HCT116 (cell line): ENCODE data around the gene NR1H3. TPM values are rescaled to one million over a fixed set of nuclear protein-coding genes. Genes with fewer than 3 reads are reported as not detected.

Source experiments
- ATAC-seq: fragments of 200-7000 bp; cut with Tn5 transposase; 2 replicates; pipeline ENCODE4 v1.9.1; 2020; ENCODE audit warnings: mild to moderate bottlenecking, moderate library complexity
- BruUV-seq: library from RNA; stranded (reverse); fragments of 400-500 nt; replicated peaks from 2 replicates; lab custom pipeline; 2021; lab: Mats Ljungman, UMichigan
- CTCF ChIA-PET: fragments of 300-600 bp; sonication (Branson Sonifier 250); formaldehyde crosslinking; loops from one replicate; lab custom pipeline; 2021; ENCODE audit warnings: antibody characterized with exemption; lab: Charles Lee
- POLR2A ChIA-PET: fragments of 300-600, 350-600 bp; sonication (Branson Sonifier 250); formaldehyde crosslinking; loops from one replicate; lab custom pipeline; 2021; ENCODE audit warnings: antibody characterized with exemption; lab: Charles Lee
- RAD21 ChIA-PET, 2 experiments: fragments of 300-600 bp; sonication (Branson Sonifier 250); formaldehyde crosslinking; loops; one replicate each; lab custom pipeline; 2023; ENCODE audit warnings: low total read pairs in 2 of 2; ENCODE audit not compliant: uncharacterized antibody in 2 of 2, unreplicated experiment in 2 of 2, low non-redundant PET in 1 of 2; lab: Charles Lee
- DNase-seq: peaks from one replicate; pipeline ENCODE4 v3.0.0-alpha.2; 2010; ENCODE audit warnings: low read depth, low spot score
- H2AFZ ChIP-seq: fragments of 200-600 bp; shearing (Covaris generic), sonication (generic); 2 replicates; pipeline ENCODE4 v1.6.1; 2017; ENCODE audit warnings: low read depth, mixed run types, mixed read lengths, antibody characterized with exemption, low read length; ENCODE audit not compliant: poor library complexity, severe bottlenecking
- H3K27ac ChIP-seq: 2 replicates; pipeline ENCODE4 v1.5.1; 2012; ENCODE audit warnings: low read depth, low read length
- H3K27me3 ChIP-seq: fragments of 200-600 bp; sonication (generic); 2 replicates; pipeline ENCODE4 v1.6.1; 2016; ENCODE audit warnings: mixed run types, low read length, mixed read lengths; ENCODE audit not compliant: insufficient read depth
- H3K36me3 ChIP-seq, 2 experiments: fragments of 200-500 bp in 1 of 2; fragments of 200-600 bp in 1 of 2; sonication (Bioruptor generic) in 1 of 2; sonication (generic) in 1 of 2; 2 replicates each; pipeline versions ENCODE4 v1.5.1 to v1.6.1; 2014 to 2016; ENCODE audit warnings: low read length in 2 of 2, inconsistent platforms in 1 of 2, mixed read lengths in 1 of 2, mixed run types in 1 of 2; ENCODE audit not compliant: insufficient read depth in 2 of 2, control insufficient read depth in 1 of 2
- H3K4me1 ChIP-seq, 2 experiments: fragments of 200-600 bp in 1 of 2; sonication (generic) in 1 of 2; 2 replicates each; pipeline versions ENCODE4 v1.5.1 to v1.6.1; 2012 to 2017; ENCODE audit warnings: low read length in 2 of 2, inconsistent platforms in 1 of 2, mild to moderate bottlenecking in 1 of 2, mixed read lengths in 1 of 2, mixed run types in 1 of 2, moderate library complexity in 1 of 2; ENCODE audit not compliant: insufficient read depth in 2 of 2, control insufficient read depth in 1 of 2
- H3K4me2 ChIP-seq: fragments of 200-600 bp; sonication (generic); 2 replicates; pipeline ENCODE4 v1.6.1; 2017; ENCODE audit warnings: mixed run types, low read length, mixed read lengths
- H3K4me3 ChIP-seq, 2 experiments: fragments of 200-600 bp in 1 of 2; sonication (generic) in 1 of 2; replicated peaks in 1 of 2; 2 replicates each; pipeline ENCODE4 v1.5.1; 2011 to 2016; ENCODE audit warnings: low read length in 2 of 2, control low read depth in 1 of 2, low read depth in 1 of 2, mild to moderate bottlenecking in 1 of 2, mixed read lengths in 1 of 2, mixed run types in 1 of 2
- H3K79me2 ChIP-seq: fragments of 200-600 bp; sonication (generic); 2 replicates; pipeline ENCODE4 v1.6.1; 2017; ENCODE audit warnings: mild to moderate bottlenecking, mixed run types, low read length, moderate library complexity, mixed read lengths; ENCODE audit not compliant: insufficient read depth
- H3K9ac ChIP-seq: fragments of 200-600 bp; sonication (generic); 2 replicates; pipeline ENCODE4 v1.6.1; 2016; ENCODE audit warnings: low read length, mixed read lengths
- H3K9me2 ChIP-seq: fragments of 200-600 bp; sonication (generic), shearing (Covaris generic); 2 replicates; pipeline ENCODE4 v1.6.1; 2017; ENCODE audit warnings: mixed run types, mild to moderate bottlenecking, moderate library complexity; ENCODE audit not compliant: insufficient read depth
- H3K9me3 ChIP-seq, 2 experiments: fragments of 200-500 bp in 1 of 2; fragments of 200-600 bp in 1 of 2; sonication (Bioruptor generic) in 1 of 2; sonication (generic) in 1 of 2; 2 replicates each; pipeline ENCODE4 v1.6.1; 2014 to 2017; ENCODE audit warnings: low read length in 2 of 2, mixed read lengths in 2 of 2, inconsistent platforms in 1 of 2, low read depth in 1 of 2, mild to moderate bottlenecking in 1 of 2, mixed run types in 1 of 2, moderate library complexity in 1 of 2; ENCODE audit not compliant: control insufficient read depth in 1 of 2, insufficient read depth in 1 of 2
- H4K20me1 ChIP-seq: fragments of 200-600 bp; sonication (generic), shearing (Covaris generic); 2 replicates; pipeline ENCODE4 v1.6.1; 2017; ENCODE audit warnings: mixed run types, mild to moderate bottlenecking, moderate library complexity; ENCODE audit not compliant: insufficient read depth
- POLR2A ChIP-seq: IDR thresholded peaks from 2 replicates; pipeline ENCODE4 v1.7.0; 2011; ENCODE audit warnings: borderline replicate concordance; ENCODE audit not compliant: insufficient read depth, insufficient read length; ENCODE audit errors: extremely low read depth
- RAD21 ChIP-seq: IDR thresholded peaks from 2 replicates; pipeline ENCODE4 v1.6.1; 2012; ENCODE audit warnings: low read depth, mild to moderate bottlenecking
- TCF7L2 ChIP-seq: IDR thresholded peaks from 2 replicates; pipeline ENCODE4 v1.7.0; 2011; ENCODE audit warnings: borderline replicate concordance, inconsistent platforms; ENCODE audit not compliant: insufficient read depth, insufficient read length; ENCODE audit errors: extremely low read depth
- intact Hi-C: fragments of 100-400 bp; cut with micrococcal nuclease; formaldehyde crosslinking; loops from 2 replicates; pipeline ENCODE4 v1.10.0; 2022
- total RNA-seq: library from RNA; stranded (reverse); gene quantifications from one replicate; pipeline ENCODE4 v1.2.1, GENCODE V29; 2021; ENCODE audit not compliant: unreplicated experiment
- TF ChIP-seq, protein P1 (sequence below), 3 experiments: fragments of 200-600 bp in 1 of 3; sonication (generic) in 1 of 3; IDR thresholded peaks in 2 of 3; conservative IDR thresholded peaks in 1 of 3; 2 replicates each; pipeline ENCODE4 v1.5.1; 2012 to 2017; ENCODE audit warnings: low read depth in 2 of 3, low read length in 2 of 3, antibody characterized with exemption in 1 of 3, borderline replicate concordance in 1 of 3, control low read depth in 1 of 3, mild to moderate bottlenecking in 1 of 3, mixed read lengths in 1 of 3, mixed run types in 1 of 3, moderate library complexity in 1 of 3; ENCODE audit not compliant: insufficient read depth in 1 of 3

NR1H3 gene
- total RNA-seq, 1 experiment from 2014 or later = 23.5 TPM

DNA sequence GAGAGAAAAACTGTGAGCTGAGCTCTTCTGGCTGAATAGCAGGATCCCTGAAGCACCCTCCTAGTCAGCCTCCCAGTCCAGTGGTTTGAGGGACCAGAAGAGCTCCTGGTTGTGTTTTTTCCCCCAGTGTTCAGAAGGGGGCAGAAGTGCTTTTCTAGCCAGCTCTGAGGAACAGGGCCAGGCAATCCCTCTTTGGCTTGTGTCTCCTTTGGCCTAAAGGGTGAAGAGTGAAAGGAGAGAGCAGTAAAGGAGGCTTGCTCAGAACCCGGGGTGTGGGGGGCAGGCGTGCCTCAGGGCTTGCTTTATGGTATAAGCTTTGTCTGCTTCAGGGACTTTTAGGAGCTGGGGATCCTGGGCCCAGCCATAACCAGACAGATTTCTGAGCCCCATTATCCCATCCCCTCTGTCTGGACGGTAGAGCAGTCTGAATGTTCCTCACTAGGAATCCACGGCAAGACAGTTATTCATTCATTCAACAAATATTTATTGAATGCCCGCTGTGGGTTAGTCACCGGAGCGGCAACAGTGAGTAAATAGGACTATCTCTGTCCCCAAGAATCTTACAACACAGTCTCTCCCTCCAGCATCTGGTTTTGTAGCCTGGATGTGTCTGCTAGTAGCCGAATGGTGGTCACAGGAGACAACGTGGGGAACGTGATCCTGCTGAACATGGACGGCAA lies 23.7 kb upstream of the NR1H3 start:
- RAD21 ChIA-PET = interaction anchor here (1.0 to 1.2 kb wide), 2 partner anchors 14 to 121 kb away, joined by 4 to 7 read pairs; partner anchors contain the start of gene ACP2 (in 1 of the 2)
- Histone ChIP-seq H3K9me2 (no peaks in the 10 kb centered on the region), H4K20me1 (no peaks in the 10 kb centered on the region), H3K27ac (no peak overlapping the region)
- no TSS peak for BruUV-seq
- CTCF ChIA-PET = interaction anchor here (1.1 to 1.5 kb wide), 3 partner anchors 14 to 115 kb away, joined by 4 to 7 read pairs (median 4); partner anchors contain the start of gene ACP2
- TF ChIP-seq POLR2A = no peak
- peak; percentile 38 for TF ChIP-seq RAD21
- TF ChIP-seq, protein P1, sequence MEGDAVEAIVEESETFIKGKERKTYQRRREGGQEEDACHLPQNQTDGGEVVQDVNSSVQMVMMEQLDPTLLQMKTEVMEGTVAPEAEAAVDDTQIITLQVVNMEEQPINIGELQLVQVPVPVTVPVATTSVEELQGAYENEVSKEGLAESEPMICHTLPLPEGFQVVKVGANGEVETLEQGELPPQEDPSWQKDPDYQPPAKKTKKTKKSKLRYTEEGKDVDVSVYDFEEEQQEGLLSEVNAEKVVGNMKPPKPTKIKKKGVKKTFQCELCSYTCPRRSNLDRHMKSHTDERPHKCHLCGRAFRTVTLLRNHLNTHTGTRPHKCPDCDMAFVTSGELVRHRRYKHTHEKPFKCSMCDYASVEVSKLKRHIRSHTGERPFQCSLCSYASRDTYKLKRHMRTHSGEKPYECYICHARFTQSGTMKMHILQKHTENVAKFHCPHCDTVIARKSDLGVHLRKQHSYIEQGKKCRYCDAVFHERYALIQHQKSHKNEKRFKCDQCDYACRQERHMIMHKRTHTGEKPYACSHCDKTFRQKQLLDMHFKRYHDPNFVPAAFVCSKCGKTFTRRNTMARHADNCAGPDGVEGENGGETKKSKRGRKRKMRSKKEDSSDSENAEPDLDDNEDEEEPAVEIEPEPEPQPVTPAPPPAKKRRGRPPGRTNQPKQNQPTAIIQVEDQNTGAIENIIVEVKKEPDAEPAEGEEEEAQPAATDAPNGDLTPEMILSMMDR (IDR thresholded peaks at IDR 0.05 in 2 of 3, conservative IDR thresholded peaks at IDR 0.05 in 1 of 3; ENCODE audit: borderline replicate concordance in 1 of 3, insufficient read depth in 1 of 3, low read depth in 2 of 3, low read length in 2 of 3) = peak in 2 of 3 experiments; percentile 18 to 36; a peak in 2 of 6 replicates
- TF ChIP-seq TCF7L2 = no peak
- TF ChIP-seq, all 23 proteins: peak for 2
- Histone ChIP-seq H3K4me2 (no peak overlapping the region), H3K27me3 (no peaks in the 10 kb centered on the region), H3K36me3 (peaks cover 7 to 12% of the 10 kb centered on the region in 2 experiments; a peak in 3 of 4 replicates), H3K9ac (no peak overlapping the region), H2AFZ (no peak overlapping the region), H3K4me1 (peaks cover 0 to 8% of the 10 kb centered on the region in 2 experiments; a peak in 1 of 4 replicates), H3K79me2 (no peaks in the 10 kb centered on the region), H3K4me3 (no peak overlapping the region), H3K9me3 (no peaks in the 10 kb centered on the region)
- ATAC-seq (peak; percentile 74), DNase-seq (no peak)
- intact Hi-C loops = no loop called here
- POLR2A ChIA-PET = interaction anchor here (0.9 kb wide), 1 partner anchor 20 kb away, joined by 3 read pairs; no protein-coding TSS in a partner anchor
